ENCODE results near the gene APOOL. TPM values are rescaled to one million over a fixed set of nuclear protein-coding genes. Genes with fewer than 3 reads are reported as not detected.

APOOL gene
- total RNA-seq, 4 donors from 2014 or later = 10.1 to 14.3 (median 12.5) TPM

GRCh38 chrX:85115252-85115651 is 111.6 kb downstream of the APOOL start:
- Histone ChIP-seq H3K4me1 (no peaks in the 10 kb centered on the region), H3K27me3 (no peaks in the 10 kb centered on the region), H3K4me3 (no peak overlapping the region), H3K27ac (no peak overlapping the region), H3K9me3 (no peaks in the 10 kb centered on the region), H3K36me3 (no peaks in the 10 kb centered on the region)
- intact Hi-C loops (cut with DNase I) = loop anchor here (10.0 kb wide), 1 partner anchor 430 kb away; no protein-coding TSS in a partner anchor
- no peak for DNase-seq
- no peak for TF ChIP-seq CTCF (IDR thresholded peaks at IDR 0.05)
- no peak for TF ChIP-seq POLR2A (IDR thresholded peaks at IDR 0.05)
- 0 to 22% methylated on average over 1 of the region's 1 CpG for WGBS, 2 donors

- TF ChIP-seq CTCF (IDR thresholded peaks at IDR 0.05) (no peak), POLR2A (IDR thresholded peaks at IDR 0.05) (no peak)
- Histone ChIP-seq H3K9me3 (no peaks in the 10 kb centered on the region), H3K4me1 (no peaks in the 10 kb centered on the region), H3K27ac (no peak overlapping the region), H3K36me3 (no peaks in the 10 kb centered on the region), H3K4me3 (no peak overlapping the region), H3K27me3 (no peaks in the 10 kb centered on the region)
- DNase-seq = no peak
- intact Hi-C loops (cut with DNase I) = no loop called here
Measured at GRCh38 chrX:85136409-85136808, 132.7 kb downstream of the APOOL start.

GRCh38 chrX:85139422-85139821 is 135.7 kb downstream of the APOOL start:
- H3K4me3 ChIP-seq = no peak overlapping the region
- no peaks in the 10 kb centered on the region for H3K27me3 ChIP-seq
- no peak for DNase-seq
- 71 to 73% methylated on average over 1 of the region's 1 CpG for WGBS, 2 donors
- intact Hi-C loops (cut with DNase I) = no loop called here
- no peaks in the 10 kb centered on the region for H3K9me3 ChIP-seq
- H3K27ac ChIP-seq = no peak overlapping the region
- H3K4me1 ChIP-seq = no peaks in the 10 kb centered on the region
- no peaks in the 10 kb centered on the region for H3K36me3 ChIP-seq
- TF ChIP-seq POLR2A (IDR thresholded peaks at IDR 0.05) (no peak), CTCF (IDR thresholded peaks at IDR 0.05) (no peak)

GRCh38 chrX:85140964-85141363 is 137.3 kb downstream of the APOOL start:
- Histone ChIP-seq H3K27ac (no peak overlapping the region), H3K4me3 (no peak overlapping the region), H3K36me3 (no peaks in the 10 kb centered on the region), H3K27me3 (no peaks in the 10 kb centered on the region), H3K4me1 (no peaks in the 10 kb centered on the region), H3K9me3 (no peaks in the 10 kb centered on the region)
- intact Hi-C loops (cut with DNase I) = no loop called here
- no peak for DNase-seq
- TF ChIP-seq CTCF (IDR thresholded peaks at IDR 0.05) (no peak), POLR2A (IDR thresholded peaks at IDR 0.05) (no peak)
- 100% methylated on average over 1 of the region's 1 CpG; no CpG with 5 or more reads in 1 of the 2 donors for WGBS, 2 donors

Other genes with a start within 250 kb of the APOOL start
- gene SATL1, start 239.9 kb downstream of the APOOL start, total RNA-seq = not detected
- 1 to 10 TPM in 3 of 4 donors, under 1 TPM in 1; 0.80 to 2.9 (median 1.7) TPM for gene ZNF711, start 240.1 kb downstream of the APOOL start, total RNA-seq

Measured in esophagus squamous epithelium (tissue), 5 donors.